Vagina (tissue), 2 donors: ENCODE measurements around the gene PPP1CC.

Source experiments
- CTCF ChIP-seq, 3 experiments: fragments of 450-650 bp in 2 of 3; fragments of 200-600 bp in 1 of 3; sonication (generic) in 1 of 3; IDR thresholded peaks; one replicate each; pipeline ENCODE4 v1.5.1; 2017 to 2019; ENCODE audit warnings: antibody characterized with exemption in 3 of 3, mild to moderate bottlenecking in 2 of 3, moderate library complexity in 2 of 3
- POLR2A ChIP-seq, 2 donors: fragments of 450-650 bp; IDR thresholded peaks; one replicate each; pipeline ENCODE4 v1.6.1; 2017; ENCODE audit warnings: antibody characterized with exemption in 2 of 2, mild to moderate bottlenecking in 2 of 2, moderate library complexity in 2 of 2
- POLR2AphosphoS5 ChIP-seq, 2 donors: sonication (generic); formaldehyde crosslinking; IDR thresholded peaks; one replicate each; pipeline ENCODE4 v1.9.0; 2017; ENCODE audit warnings: antibody characterized with exemption in 2 of 2, mild to moderate bottlenecking in 2 of 2, low read depth in 1 of 2; ENCODE audit not compliant: insufficient read depth in 1 of 2

GRCh38 chr12:110765111-110765510 is 22.4 kb upstream of the PPP1CC start:
- TF ChIP-seq CTCF (IDR thresholded peaks at IDR 0.05) (no peak), POLR2AphosphoS5 (IDR thresholded peaks at IDR 0.05; ENCODE audit: insufficient read depth in 1 of 2, low read depth in 1 of 2) (no peak), POLR2A (IDR thresholded peaks at IDR 0.05) (no peak)
